GM12873 (cell line): ENCODE results near the gene WFS1.

Experiments used
- TF ChIP-seq, protein P1 (sequence below): IDR thresholded peaks from 2 replicates; pipeline ENCODE4 v1.5.1; 2012; ENCODE audit warnings: low read depth, mild to moderate bottlenecking, moderate library complexity, low read length, control low read depth; ENCODE audit not compliant: insufficient read depth; ENCODE audit errors: missing control alignments

Gene WFS1

DNA sequence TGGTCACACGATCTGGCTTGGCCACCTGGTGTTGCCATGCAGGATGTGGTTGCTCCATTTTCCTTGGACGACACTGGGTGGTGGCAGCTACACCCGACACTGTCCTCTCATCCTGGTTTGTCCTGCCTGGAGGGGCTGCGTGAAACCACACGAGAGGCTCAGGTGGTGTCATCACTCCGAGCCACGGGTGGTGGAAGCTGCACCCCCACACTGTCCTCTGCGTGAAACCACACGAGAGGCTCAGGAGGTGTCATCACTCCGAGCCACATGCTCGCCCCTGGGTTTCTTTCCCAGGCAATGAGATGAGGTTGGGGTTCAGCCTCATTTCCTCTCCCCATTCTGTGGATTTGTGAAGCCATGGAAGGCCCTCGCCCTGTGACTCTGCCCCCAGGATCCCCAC is 34.3 kb downstream of the WFS1 start:
- TF ChIP-seq, protein P1, sequence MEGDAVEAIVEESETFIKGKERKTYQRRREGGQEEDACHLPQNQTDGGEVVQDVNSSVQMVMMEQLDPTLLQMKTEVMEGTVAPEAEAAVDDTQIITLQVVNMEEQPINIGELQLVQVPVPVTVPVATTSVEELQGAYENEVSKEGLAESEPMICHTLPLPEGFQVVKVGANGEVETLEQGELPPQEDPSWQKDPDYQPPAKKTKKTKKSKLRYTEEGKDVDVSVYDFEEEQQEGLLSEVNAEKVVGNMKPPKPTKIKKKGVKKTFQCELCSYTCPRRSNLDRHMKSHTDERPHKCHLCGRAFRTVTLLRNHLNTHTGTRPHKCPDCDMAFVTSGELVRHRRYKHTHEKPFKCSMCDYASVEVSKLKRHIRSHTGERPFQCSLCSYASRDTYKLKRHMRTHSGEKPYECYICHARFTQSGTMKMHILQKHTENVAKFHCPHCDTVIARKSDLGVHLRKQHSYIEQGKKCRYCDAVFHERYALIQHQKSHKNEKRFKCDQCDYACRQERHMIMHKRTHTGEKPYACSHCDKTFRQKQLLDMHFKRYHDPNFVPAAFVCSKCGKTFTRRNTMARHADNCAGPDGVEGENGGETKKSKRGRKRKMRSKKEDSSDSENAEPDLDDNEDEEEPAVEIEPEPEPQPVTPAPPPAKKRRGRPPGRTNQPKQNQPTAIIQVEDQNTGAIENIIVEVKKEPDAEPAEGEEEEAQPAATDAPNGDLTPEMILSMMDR: no peak

DNA sequence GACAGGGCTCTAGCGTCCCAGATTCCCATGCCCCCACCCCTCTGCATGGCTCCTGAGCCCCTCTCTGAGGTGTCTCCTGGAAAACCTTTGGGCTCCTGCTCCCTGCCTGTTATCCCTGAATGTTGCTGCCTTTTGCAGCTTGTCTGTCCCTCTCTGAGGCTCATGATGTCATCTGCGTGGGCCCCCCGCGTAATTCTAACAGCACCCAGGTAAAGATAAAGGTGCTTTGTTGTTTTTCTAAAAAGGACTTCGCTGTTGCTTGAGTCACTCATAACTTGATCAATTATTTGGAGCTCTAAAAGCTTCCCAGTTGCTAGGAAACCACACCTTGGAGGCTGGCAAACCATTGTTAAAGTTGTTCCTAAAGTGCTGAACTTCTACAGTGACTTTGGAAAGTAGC is 36.6 kb downstream of the WFS1 start:
- TF ChIP-seq, protein P1: no peak

DNA sequence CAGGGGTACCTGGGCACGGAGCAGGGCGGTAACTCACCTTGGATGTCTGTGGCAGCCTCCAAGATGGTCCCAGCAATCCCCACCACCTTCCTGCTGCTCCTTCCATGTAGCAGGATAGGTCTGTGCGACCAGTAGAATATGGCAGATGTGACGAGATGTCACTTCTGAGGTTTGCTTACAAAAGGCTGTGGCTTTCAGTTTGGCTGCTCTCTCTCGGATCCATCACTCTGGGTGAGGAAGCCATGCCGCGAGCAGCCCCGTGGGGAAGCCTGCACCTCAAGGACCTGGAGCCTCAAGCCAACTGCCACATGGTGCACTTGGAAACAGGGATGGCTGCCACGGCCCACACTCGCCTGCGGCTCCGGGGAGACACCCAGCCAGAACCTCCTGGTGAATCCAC is 37.6 kb downstream of the WFS1 start:
- TF ChIP-seq, protein P1: no peak

DNA sequence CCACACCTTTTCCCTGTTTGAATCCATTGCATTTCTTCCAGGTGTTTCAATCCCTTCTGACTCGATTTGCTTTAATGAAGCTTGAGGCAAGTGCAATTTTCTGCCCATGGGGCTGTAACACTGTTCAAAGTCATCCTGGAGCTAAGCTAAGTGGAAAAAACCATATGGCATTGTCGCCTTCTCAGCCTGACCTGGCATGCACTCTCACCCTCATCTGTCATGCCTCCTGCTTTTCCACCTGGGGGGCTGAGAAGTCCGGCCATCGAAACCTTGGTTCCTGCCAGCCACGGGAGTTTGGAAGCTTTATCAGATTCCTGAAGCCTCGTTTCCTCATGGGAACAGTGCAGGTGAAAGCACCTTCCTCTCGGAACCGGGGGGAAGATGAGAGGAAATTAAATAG is 38.2 kb downstream of the WFS1 start:
- TF ChIP-seq, protein P1: no peak

DNA sequence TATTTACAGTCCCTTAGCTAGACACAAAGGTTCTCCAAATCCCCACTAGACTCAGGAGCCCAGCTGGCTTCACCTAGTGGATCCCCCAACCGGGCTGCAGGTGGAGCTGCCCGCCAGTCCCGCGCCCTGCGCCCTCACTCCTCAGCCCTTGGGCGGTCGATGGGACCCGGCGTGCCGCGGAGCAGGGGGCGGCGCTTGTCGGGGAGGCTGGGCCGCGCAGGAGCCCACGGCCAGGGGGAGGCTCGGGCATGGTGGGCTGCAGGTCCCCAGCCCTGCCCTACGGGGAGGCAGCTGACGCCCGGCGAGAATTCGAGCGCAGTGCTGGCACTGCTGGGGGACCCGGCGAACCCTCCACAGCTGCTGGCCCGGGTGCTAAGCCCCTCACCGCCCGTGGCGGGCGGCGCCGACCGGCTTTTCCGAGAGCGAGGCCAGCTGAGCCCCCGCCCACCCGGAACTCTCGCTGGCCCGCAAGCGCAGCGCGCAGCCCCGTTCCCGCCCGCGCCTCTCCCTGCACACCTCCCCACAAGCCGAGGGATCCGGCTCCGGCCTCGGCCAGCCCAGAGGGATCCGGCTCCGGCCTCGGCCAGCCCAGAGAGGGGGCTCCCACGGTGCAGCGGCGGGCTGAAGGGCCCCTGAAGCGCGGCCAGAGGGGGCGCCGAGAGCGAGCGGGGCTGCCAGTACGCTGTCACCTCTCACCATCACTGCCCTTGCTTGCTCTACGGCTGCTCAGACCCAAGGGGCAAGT is 39.4 kb downstream of the WFS1 start:
- TF ChIP-seq, protein P1: no peak

DNA sequence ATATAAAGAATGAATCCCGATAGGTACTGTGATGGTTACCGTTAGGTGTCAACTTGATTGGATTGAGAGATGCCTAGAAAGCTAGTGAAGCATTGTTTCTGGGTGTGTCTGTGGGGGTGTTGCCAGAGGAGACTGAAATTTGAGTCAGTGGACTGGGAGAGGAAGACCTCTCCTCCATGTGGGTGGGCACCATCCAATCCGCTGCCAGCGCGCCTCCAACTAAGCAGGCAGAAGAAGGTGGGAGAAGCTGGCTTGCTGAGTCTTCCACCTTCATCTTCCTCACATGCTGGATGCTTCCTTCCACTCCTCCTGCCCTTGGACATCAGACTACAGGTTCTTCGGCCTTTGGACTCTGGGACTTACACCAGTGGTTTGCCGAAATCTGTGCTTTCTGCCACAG is 40.1 kb downstream of the WFS1 start:
- TF ChIP-seq, protein P1: no peak

DNA sequence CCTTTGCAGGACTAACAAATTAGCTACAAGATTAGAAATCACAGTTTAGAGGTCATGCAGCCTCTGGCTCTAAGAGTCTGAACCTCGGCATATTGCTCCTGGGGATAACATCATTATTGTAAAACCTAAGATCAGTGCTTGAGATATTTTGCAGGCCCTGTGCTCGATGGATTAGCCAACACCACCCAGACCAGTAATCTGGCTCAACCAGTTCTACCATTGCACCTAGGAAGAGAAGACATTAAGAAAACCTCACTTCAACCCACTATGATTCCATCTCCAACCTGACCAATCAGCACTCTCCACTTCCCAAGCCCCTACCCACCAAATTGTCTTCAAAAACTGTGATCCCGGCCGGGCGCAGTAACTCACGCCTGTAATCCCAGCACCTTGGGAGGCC is 43.6 kb downstream of the WFS1 start:
- TF ChIP-seq, protein P1: no peak
